ENCODE data around the gene TPRN. TPM values are rescaled to one million over a fixed set of nuclear protein-coding genes. Genes with fewer than 3 reads are reported as not detected.
A peak's percentile ranks its signal among the peaks of the same experiment; 100 is the strongest.

TPRN gene
- total and polyA plus RNA-seq, 9 of the 15 experiments (the other 6 are each of a cell fraction or from before 2014, with no cell fraction given), result 0.31 to 31.9 (median 4.4) TPM

- TF ChIP-seq E2F4 (CRISPR knock-in tag; IDR thresholded peaks at IDR 0.05; ENCODE audit: low read depth), result no peak
- TF ChIP-seq E2F5 (CRISPR knock-in tag; IDR thresholded peaks at IDR 0.05), result no peak
- no peak for TF ChIP-seq KLF13 (tag; IDR thresholded peaks at IDR 0.05; ENCODE audit: borderline replicate concordance, low read depth)
- TF ChIP-seq ZNF347 (CRISPR knock-in tag; IDR thresholded peaks at IDR 0.05; ENCODE audit: low read depth), result no peak
- TF ChIP-seq E2F6 (IDR thresholded peaks at IDR 0.05; ENCODE audit: borderline replicate concordance in 1 of 2, extremely low read depth in 1 of 2, insufficient read depth in 1 of 2, insufficient read length in 1 of 2, low read depth in 1 of 2, low read length in 1 of 2, poor library complexity in 1 of 2, severe bottlenecking in 1 of 2), result peak; percentile 46 to 88
- TF ChIP-seq TSC22D4 (tag; IDR thresholded peaks at IDR 0.05), result no peak
- no peak for TF ChIP-seq PRDM10 (IDR thresholded peaks at IDR 0.05; ENCODE audit: partially characterized antibody)
- no peak for TF ChIP-seq ATF2 (CRISPR knock-in tag; IDR thresholded peaks at IDR 0.05)
- TF ChIP-seq ETV5 (CRISPR knock-in tag; IDR thresholded peaks at IDR 0.05; ENCODE audit: low read depth), result no peak
- peak; percentile 86 for TF ChIP-seq SP2 (IDR thresholded peaks at IDR 0.05; ENCODE audit: extremely low read depth, low read depth, low read length, poor library complexity, severe bottlenecking)
- no peak for TF ChIP-seq RFX5 (IDR thresholded peaks at IDR 0.05; ENCODE audit: low read depth, low read length)
- TF ChIP-seq NFE2 (IDR thresholded peaks at IDR 0.05; ENCODE audit: low read depth), result no peak
- TF ChIP-seq PBX2 (CRISPR knock-in tag; IDR thresholded peaks at IDR 0.05; ENCODE audit: low read depth), result no peak
- TF ChIP-seq PBX2 (tag; conservative IDR thresholded peaks at IDR 0.05; ENCODE audit: low read depth), result no peak
Observed at GRCh38 chr9:137200311-137201204, at the start of gene TPRN (continued).
